Measurements from ENCODE around the gene GEMIN8.

Gene GEMIN8

GRCh38 chrX:13985697-13986435 is 43.8 kb downstream of the GEMIN8 start:
- DNase-seq (no peak), ATAC-seq (ENCODE audit: insufficient read depth, low read depth) (no peak)
- H3K4me1 ChIP-seq (ENCODE audit: insufficient read depth, low read length) = no peaks in the 10 kb centered on the region
- no peak overlapping the region for H3K4me3 ChIP-seq (ENCODE audit: low read depth in 1 of 2, low read length in 2 of 2)
- no peak overlapping the region for H3K9ac ChIP-seq (ENCODE audit: low read depth, low read length)
- H3K36me3 ChIP-seq (ENCODE audit: insufficient read depth, low read length) = no peaks in the 10 kb centered on the region
- no peaks in the 10 kb centered on the region for H4K20me1 ChIP-seq (ENCODE audit: insufficient read depth, low read length)
- no peak overlapping the region for H3K4me2 ChIP-seq (ENCODE audit: insufficient read depth, low read length)
- no peak for TF ChIP-seq EZH2 (IDR thresholded peaks at IDR 0.05; ENCODE audit: borderline replicate concordance, low read depth, low read length, severe bottlenecking)
- TF ChIP-seq, protein P1, sequence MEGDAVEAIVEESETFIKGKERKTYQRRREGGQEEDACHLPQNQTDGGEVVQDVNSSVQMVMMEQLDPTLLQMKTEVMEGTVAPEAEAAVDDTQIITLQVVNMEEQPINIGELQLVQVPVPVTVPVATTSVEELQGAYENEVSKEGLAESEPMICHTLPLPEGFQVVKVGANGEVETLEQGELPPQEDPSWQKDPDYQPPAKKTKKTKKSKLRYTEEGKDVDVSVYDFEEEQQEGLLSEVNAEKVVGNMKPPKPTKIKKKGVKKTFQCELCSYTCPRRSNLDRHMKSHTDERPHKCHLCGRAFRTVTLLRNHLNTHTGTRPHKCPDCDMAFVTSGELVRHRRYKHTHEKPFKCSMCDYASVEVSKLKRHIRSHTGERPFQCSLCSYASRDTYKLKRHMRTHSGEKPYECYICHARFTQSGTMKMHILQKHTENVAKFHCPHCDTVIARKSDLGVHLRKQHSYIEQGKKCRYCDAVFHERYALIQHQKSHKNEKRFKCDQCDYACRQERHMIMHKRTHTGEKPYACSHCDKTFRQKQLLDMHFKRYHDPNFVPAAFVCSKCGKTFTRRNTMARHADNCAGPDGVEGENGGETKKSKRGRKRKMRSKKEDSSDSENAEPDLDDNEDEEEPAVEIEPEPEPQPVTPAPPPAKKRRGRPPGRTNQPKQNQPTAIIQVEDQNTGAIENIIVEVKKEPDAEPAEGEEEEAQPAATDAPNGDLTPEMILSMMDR (IDR thresholded peaks at IDR 0.05; ENCODE audit: borderline replicate concordance, extremely low read depth, low read length, poor library complexity, severe bottlenecking) = no peak
- H3K9me3 ChIP-seq (ENCODE audit: insufficient read depth, low read length, severe bottlenecking) = no peaks in the 10 kb centered on the region
- H3K79me2 ChIP-seq (ENCODE audit: insufficient read depth, low read length) = no peaks in the 10 kb centered on the region
- no peak overlapping the region for H3K27ac ChIP-seq (ENCODE audit: low read length)
- no peaks in the 10 kb centered on the region for H3K27me3 ChIP-seq (ENCODE audit: insufficient read depth, low read length, poor library complexity)
- no peak overlapping the region for H2AFZ ChIP-seq (ENCODE audit: low read depth, low read length)

DNA sequence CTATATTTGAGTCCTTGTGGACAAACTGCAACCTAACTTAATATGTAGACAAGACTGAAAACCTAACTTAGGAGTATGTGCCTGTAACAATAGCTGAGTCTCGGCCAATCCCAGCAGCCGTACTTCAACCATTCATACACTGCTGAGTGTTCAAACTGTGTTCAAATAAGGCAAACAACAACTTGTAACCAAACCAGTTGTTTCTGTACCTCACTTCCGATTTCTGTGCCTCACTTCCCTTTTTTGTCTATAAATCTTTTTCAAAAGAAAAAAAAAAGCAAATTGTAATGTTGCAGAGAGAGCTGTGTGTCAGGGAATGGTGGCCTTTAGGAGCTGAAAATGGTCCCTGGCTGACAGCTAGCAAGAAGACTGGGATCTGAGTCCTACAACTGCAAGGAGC is 46.0 kb downstream of the GEMIN8 start:
- TF ChIP-seq EZH2 (IDR thresholded peaks at IDR 0.05; ENCODE audit: borderline replicate concordance, low read depth, low read length, severe bottlenecking) = no peak
- TF ChIP-seq, protein P1 (IDR thresholded peaks at IDR 0.05; ENCODE audit: borderline replicate concordance, extremely low read depth, low read length, poor library complexity, severe bottlenecking) = no peak
- H3K27me3 ChIP-seq (ENCODE audit: insufficient read depth, low read length, poor library complexity) = no peaks in the 10 kb centered on the region
- no peak overlapping the region for H3K4me3 ChIP-seq (ENCODE audit: low read depth in 1 of 2, low read length in 2 of 2)
- no peaks in the 10 kb centered on the region for H3K36me3 ChIP-seq (ENCODE audit: insufficient read depth, low read length)
- ATAC-seq (ENCODE audit: insufficient read depth, low read depth) (no peak), DNase-seq (no peak)
- no peak overlapping the region for H3K27ac ChIP-seq (ENCODE audit: low read length)
- H3K4me2 ChIP-seq (ENCODE audit: insufficient read depth, low read length) = no peak overlapping the region
- no peak overlapping the region for H3K9ac ChIP-seq (ENCODE audit: low read depth, low read length)
- H3K79me2 ChIP-seq (ENCODE audit: insufficient read depth, low read length) = no peaks in the 10 kb centered on the region
- no peak overlapping the region for H2AFZ ChIP-seq (ENCODE audit: low read depth, low read length)
- H3K4me1 ChIP-seq (ENCODE audit: insufficient read depth, low read length) = no peaks in the 10 kb centered on the region
- no peaks in the 10 kb centered on the region for H3K9me3 ChIP-seq (ENCODE audit: insufficient read depth, low read length, severe bottlenecking)
- H4K20me1 ChIP-seq (ENCODE audit: insufficient read depth, low read length) = no peaks in the 10 kb centered on the region

DNA sequence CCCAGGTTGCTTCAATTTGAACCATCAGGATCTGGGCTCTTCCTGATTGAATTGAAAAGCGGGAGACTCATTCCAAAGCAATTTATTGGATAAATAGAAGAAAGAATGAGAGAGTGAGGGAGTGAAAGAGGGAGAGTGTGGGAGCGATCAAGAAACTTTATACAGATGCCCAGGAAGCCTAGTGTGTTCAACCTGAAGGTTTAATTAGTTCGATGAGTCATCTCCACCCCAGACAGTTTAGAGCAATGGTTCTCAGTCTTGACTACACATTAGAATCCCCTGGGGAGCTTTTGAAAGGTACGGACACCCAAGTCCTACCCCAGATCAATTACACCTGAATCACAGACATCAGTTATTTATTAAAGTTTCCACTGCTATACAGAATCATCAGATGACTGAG is 61.5 kb downstream of the GEMIN8 start:
- Histone ChIP-seq H3K36me3 (ENCODE audit: insufficient read depth, low read length) (no peaks in the 10 kb centered on the region), H3K27ac (ENCODE audit: low read length) (no peak overlapping the region), H3K9ac (ENCODE audit: low read depth, low read length) (no peak overlapping the region), H3K27me3 (ENCODE audit: insufficient read depth, low read length, poor library complexity) (no peaks in the 10 kb centered on the region), H3K4me2 (ENCODE audit: insufficient read depth, low read length) (no peak overlapping the region), H3K4me1 (ENCODE audit: insufficient read depth, low read length) (no peaks in the 10 kb centered on the region), H2AFZ (ENCODE audit: low read depth, low read length) (no peak overlapping the region), H3K4me3 (ENCODE audit: low read depth in 1 of 2, low read length in 2 of 2) (no peak overlapping the region), H3K79me2 (ENCODE audit: insufficient read depth, low read length) (no peaks in the 10 kb centered on the region), H3K9me3 (ENCODE audit: insufficient read depth, low read length, severe bottlenecking) (no peaks in the 10 kb centered on the region), H4K20me1 (ENCODE audit: insufficient read depth, low read length) (no peaks in the 10 kb centered on the region)
- TF ChIP-seq EZH2 (IDR thresholded peaks at IDR 0.05; ENCODE audit: borderline replicate concordance, low read depth, low read length, severe bottlenecking) = no peak
- TF ChIP-seq, protein P1 (IDR thresholded peaks at IDR 0.05; ENCODE audit: borderline replicate concordance, extremely low read depth, low read length, poor library complexity, severe bottlenecking) = no peak
- DNase-seq = no peak
- ATAC-seq (ENCODE audit: insufficient read depth, low read depth) = no peak
